DND-41 (cell line): ENCODE data around the gene TMEM132D.

Experiments used
- ATAC-seq: fragments of 200-7000 bp; cut with Tn5 transposase; 3 replicates; pipeline ENCODE4 v1.9.1; 2021; ENCODE audit warnings: low read depth; ENCODE audit not compliant: insufficient read depth
- DNase-seq: peaks from one replicate; pipeline ENCODE4 v3.0.0-alpha.2; 2020
- H2AFZ ChIP-seq: 2 replicates; pipeline ENCODE4 v1.6.0; 2012; ENCODE audit warnings: low read depth, low read length
- H3K27ac ChIP-seq: 2 replicates; pipeline ENCODE4 v1.5.1; 2012; ENCODE audit warnings: low read length, inconsistent platforms
- H3K27me3 ChIP-seq: fragments of 200-600 bp; sonication (generic); 2 replicates; pipeline ENCODE4 v1.6.0; 2012; ENCODE audit warnings: low read length, mild to moderate bottlenecking, inconsistent platforms; ENCODE audit not compliant: insufficient read depth, poor library complexity
- H3K36me3 ChIP-seq: 2 replicates; pipeline ENCODE4 v1.5.1; 2012; ENCODE audit warnings: low read length, inconsistent platforms; ENCODE audit not compliant: insufficient read depth
- H3K4me1 ChIP-seq: 2 replicates; pipeline ENCODE4 v1.5.1; 2012; ENCODE audit warnings: mild to moderate bottlenecking, low read length; ENCODE audit not compliant: insufficient read depth
- H3K4me2 ChIP-seq: 2 replicates; pipeline ENCODE4 v1.6.0; 2012; ENCODE audit warnings: mild to moderate bottlenecking, moderate library complexity, low read length, inconsistent platforms; ENCODE audit not compliant: insufficient read depth
- H3K4me3 ChIP-seq, 2 experiments: fragments of 200-600 bp in 1 of 2; shearing (Covaris generic) in 1 of 2; 2 replicates each; pipeline ENCODE4 v1.5.1; 2012 to 2016; ENCODE audit warnings: inconsistent platforms in 2 of 2, low read length in 2 of 2, mild to moderate bottlenecking in 2 of 2, low read depth in 1 of 2, moderate library complexity in 1 of 2
- H3K79me2 ChIP-seq: 2 replicates; pipeline ENCODE4 v1.6.0; 2012; ENCODE audit warnings: low read length, inconsistent platforms; ENCODE audit not compliant: insufficient read depth
- H3K9ac ChIP-seq: 2 replicates; pipeline ENCODE4 v1.6.0; 2012; ENCODE audit warnings: low read depth, mild to moderate bottlenecking, inconsistent platforms, low read length, moderate library complexity
- H3K9me3 ChIP-seq: 2 replicates; pipeline ENCODE4 v1.5.1; 2012; ENCODE audit warnings: low read length, moderate library complexity, mild to moderate bottlenecking, inconsistent platforms; ENCODE audit not compliant: insufficient read depth, severe bottlenecking
- H4K20me1 ChIP-seq: 2 replicates; pipeline ENCODE4 v1.6.0; 2012; ENCODE audit warnings: low read length; ENCODE audit not compliant: insufficient read depth
- CTCF ChIP-seq: IDR thresholded peaks from 2 replicates; pipeline ENCODE4 v1.5.1; 2012; ENCODE audit warnings: borderline replicate concordance, low read length, moderate library complexity, mild to moderate bottlenecking; ENCODE audit not compliant: poor library complexity, severe bottlenecking; ENCODE audit errors: extremely low read depth
- EZH2 ChIP-seq: IDR thresholded peaks from 3 replicates; pipeline ENCODE4 v1.6.1; 2012; ENCODE audit warnings: borderline replicate concordance, low read depth, mild to moderate bottlenecking, moderate library complexity, low read length, inconsistent platforms; ENCODE audit not compliant: severe bottlenecking

TMEM132D gene

DNA sequence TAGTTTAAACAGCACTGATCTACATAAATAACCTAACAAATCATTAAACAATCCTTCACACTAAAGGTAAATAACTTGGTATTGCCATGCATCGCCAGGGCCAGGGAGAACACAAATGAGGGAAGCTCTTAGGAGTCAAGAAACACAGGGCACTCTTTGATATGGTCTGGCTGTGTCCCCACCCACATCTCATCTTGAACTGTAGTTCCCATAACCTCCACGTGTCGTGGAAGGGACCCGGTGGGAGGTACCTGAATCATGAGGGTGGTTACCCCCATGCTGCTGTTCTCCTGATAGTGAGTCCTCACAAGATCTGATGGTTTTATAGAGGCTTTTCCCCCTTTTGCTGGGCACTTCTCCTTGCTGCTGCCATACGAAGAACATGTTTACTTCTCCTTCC is 17.3 kb downstream of the TMEM132D start:
- Histone ChIP-seq H3K27ac (no peak overlapping the region), H3K79me2 (no peaks in the 10 kb centered on the region), H3K36me3 (no peaks in the 10 kb centered on the region), H3K4me1 (no peaks in the 10 kb centered on the region), H3K9ac (no peak overlapping the region), H3K27me3 (no peaks in the 10 kb centered on the region), H3K9me3 (no peaks in the 10 kb centered on the region), H3K4me2 (no peak overlapping the region), H4K20me1 (no peaks in the 10 kb centered on the region), H3K4me3 (no peak overlapping the region), H2AFZ (no peak overlapping the region)
- TF ChIP-seq EZH2, result no peak
- no peak for TF ChIP-seq CTCF
- DNase-seq, result no peak
- ATAC-seq, result no peak

- Histone ChIP-seq H3K27me3 (no peaks in the 10 kb centered on the region), H3K9ac (no peak overlapping the region), H3K4me1 (no peaks in the 10 kb centered on the region), H3K36me3 (no peaks in the 10 kb centered on the region), H3K4me2 (no peak overlapping the region), H2AFZ (no peak overlapping the region), H3K27ac (no peak overlapping the region), H4K20me1 (no peaks in the 10 kb centered on the region), H3K79me2 (no peaks in the 10 kb centered on the region), H3K4me3 (no peak overlapping the region), H3K9me3 (no peaks in the 10 kb centered on the region)
- ATAC-seq, result no peak
- TF ChIP-seq EZH2, result no peak
- TF ChIP-seq CTCF, result no peak
- no peak for DNase-seq
These were observed 18.5 kb downstream of the TMEM132D start for GRCh38 chr12:129885287-129885686.

- Histone ChIP-seq H3K4me3 (no peak overlapping the region), H3K9me3 (no peaks in the 10 kb centered on the region), H3K4me1 (no peaks in the 10 kb centered on the region), H3K36me3 (no peaks in the 10 kb centered on the region), H3K27ac (no peak overlapping the region), H3K9ac (no peak overlapping the region), H3K79me2 (no peaks in the 10 kb centered on the region), H3K27me3 (no peaks in the 10 kb centered on the region), H2AFZ (no peak overlapping the region), H3K4me2 (no peak overlapping the region), H4K20me1 (no peaks in the 10 kb centered on the region)
- TF ChIP-seq EZH2 (no peak), CTCF (no peak)
- ATAC-seq (no peak), DNase-seq (no peak)
These were observed 26.4 kb downstream of the TMEM132D start for GRCh38 chr12:129877411-129877810.

DNA sequence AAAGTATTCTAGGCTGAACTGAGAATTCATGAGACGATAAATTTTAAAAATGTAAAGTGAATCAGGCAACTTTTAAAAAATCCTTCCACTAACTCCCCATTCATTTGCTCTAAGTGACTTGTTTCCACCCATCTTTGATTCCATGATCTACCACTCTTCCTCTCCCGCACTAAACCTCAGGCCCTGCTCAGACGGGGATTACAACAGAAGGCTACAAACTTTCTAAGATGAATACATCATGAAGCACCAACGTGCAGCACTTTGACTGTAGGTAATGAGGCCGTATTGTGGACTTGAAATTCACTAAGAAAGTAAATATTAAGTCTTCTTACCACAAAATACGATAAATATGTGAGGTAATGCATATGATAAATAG is 30.0 kb downstream of the TMEM132D start:
- H3K27me3 ChIP-seq, result no peaks in the 10 kb centered on the region
- H4K20me1 ChIP-seq, result no peaks in the 10 kb centered on the region
- no peaks in the 10 kb centered on the region for H3K4me1 ChIP-seq
- H3K36me3 ChIP-seq, result no peaks in the 10 kb centered on the region
- no peaks in the 10 kb centered on the region for H3K9me3 ChIP-seq
- no peak overlapping the region for H3K4me3 ChIP-seq
- ATAC-seq, result no peak
- no peak for TF ChIP-seq CTCF
- TF ChIP-seq EZH2, result no peak
- no peak overlapping the region for H3K27ac ChIP-seq
- no peak overlapping the region for H3K9ac ChIP-seq
- no peak overlapping the region for H2AFZ ChIP-seq
- H3K79me2 ChIP-seq, result no peaks in the 10 kb centered on the region
- H3K4me2 ChIP-seq, result no peak overlapping the region
- DNase-seq, result no peak
